CD4-positive, CD25-positive, alpha-beta regulatory T cell (primary cell): Measurements from ENCODE around the gene PIGS. TPM values are rescaled to one million over a fixed set of nuclear protein-coding genes. Genes with fewer than 3 reads are reported as not detected.

Source experiments
- ATAC-seq, 2 donors: fragments of 150-1000 bp; cut with Tn5 transposase; one replicate each; pipeline ENCODE4 v1.10.0; 2021; ENCODE audit warnings: low read depth in 2 of 2, moderate number of reproducible peaks in 2 of 2, moderate library complexity in 1 of 2
- DNase-seq, 3 donors: peaks; one replicate each; pipeline versions ENCODE4 v3.0.0 to v3.0.0-alpha.2; 2012 to 2022; ENCODE audit warnings: mixed read lengths in 1 of 3
- H3K27ac ChIP-seq: one replicate; pipeline ENCODE4 v1.7.0; 2013; ENCODE audit warnings: mild to moderate bottlenecking, low read length; ENCODE audit not compliant: insufficient read depth, poor library complexity, severe bottlenecking
- H3K27me3 ChIP-seq: one replicate; pipeline ENCODE4 v1.7.0; 2013; ENCODE audit warnings: low read length; ENCODE audit not compliant: control insufficient read depth, insufficient read depth
- H3K36me3 ChIP-seq: one replicate; pipeline ENCODE4 v1.7.0; 2013; ENCODE audit warnings: mild to moderate bottlenecking, low read length, moderate library complexity; ENCODE audit not compliant: control insufficient read depth, insufficient read depth
- H3K4me1 ChIP-seq: 2 replicates; pipeline ENCODE4 v1.7.0; 2013; ENCODE audit warnings: mild to moderate bottlenecking, low read length; ENCODE audit not compliant: insufficient read depth, control insufficient read depth, poor library complexity, severe bottlenecking
- H3K4me3 ChIP-seq: one replicate; pipeline ENCODE4 v1.7.0; 2013; ENCODE audit warnings: low read depth, mild to moderate bottlenecking, low read length, moderate library complexity
- H3K9me3 ChIP-seq, 2 experiments: 1 replicate in 1 of 2; 2 replicates in 1 of 2; pipeline ENCODE4 v1.7.0; 2013; ENCODE audit warnings: low read length in 2 of 2, mild to moderate bottlenecking in 1 of 2, moderate library complexity in 1 of 2; ENCODE audit not compliant: control insufficient read depth in 2 of 2
- H3K27ac Mint-ChIP-seq, 3 donors: one replicate each; pipeline ENCODE4 v1.8.0; 2020 to 2022; ENCODE audit warnings: mild to moderate bottlenecking in 3 of 3, mixed read lengths in 3 of 3, moderate library complexity in 2 of 3
- H3K27me3 Mint-ChIP-seq: one replicate; pipeline ENCODE4 v1.8.0; 2022; ENCODE audit warnings: mild to moderate bottlenecking, mixed read lengths
- H3K36me3 Mint-ChIP-seq: one replicate; pipeline ENCODE4 v1.8.0; 2020; ENCODE audit warnings: mixed read lengths
- H3K4me1 Mint-ChIP-seq, 4 donors: one replicate each; pipeline ENCODE4 v1.8.0; 2020 to 2022; ENCODE audit warnings: mixed read lengths in 4 of 4, mild to moderate bottlenecking in 1 of 4
- H3K4me3 Mint-ChIP-seq, 4 donors: one replicate each; pipeline ENCODE4 v1.8.0; 2020 to 2022; ENCODE audit warnings: mild to moderate bottlenecking in 4 of 4, mixed read lengths in 4 of 4, moderate library complexity in 3 of 4
- H3K9me3 Mint-ChIP-seq, 7 donors: one replicate each; pipeline ENCODE4 v1.8.0; 2020 to 2022; ENCODE audit warnings: mixed read lengths in 7 of 7, mild to moderate bottlenecking in 3 of 7, moderate library complexity in 2 of 7
- polyA plus RNA-seq, 4 donors: library from polyadenylated mRNA; unstranded; fragments of 300-500 nt; fragmentation: Illumina TruSeq; gene quantifications; one replicate each; pipeline ENCODE4 v1.2.3, GENCODE V29; 2021
- total RNA-seq: library from RNA; stranded (reverse); gene quantifications from one replicate; pipeline ENCODE4 v1.2.3, GENCODE V29; 2022

The PIGS gene
- total RNA-seq (59.7 TPM), polyA plus RNA-seq (10 to 100 TPM; 53.3 to 82.6 (median 67.1) TPM)

DNA sequence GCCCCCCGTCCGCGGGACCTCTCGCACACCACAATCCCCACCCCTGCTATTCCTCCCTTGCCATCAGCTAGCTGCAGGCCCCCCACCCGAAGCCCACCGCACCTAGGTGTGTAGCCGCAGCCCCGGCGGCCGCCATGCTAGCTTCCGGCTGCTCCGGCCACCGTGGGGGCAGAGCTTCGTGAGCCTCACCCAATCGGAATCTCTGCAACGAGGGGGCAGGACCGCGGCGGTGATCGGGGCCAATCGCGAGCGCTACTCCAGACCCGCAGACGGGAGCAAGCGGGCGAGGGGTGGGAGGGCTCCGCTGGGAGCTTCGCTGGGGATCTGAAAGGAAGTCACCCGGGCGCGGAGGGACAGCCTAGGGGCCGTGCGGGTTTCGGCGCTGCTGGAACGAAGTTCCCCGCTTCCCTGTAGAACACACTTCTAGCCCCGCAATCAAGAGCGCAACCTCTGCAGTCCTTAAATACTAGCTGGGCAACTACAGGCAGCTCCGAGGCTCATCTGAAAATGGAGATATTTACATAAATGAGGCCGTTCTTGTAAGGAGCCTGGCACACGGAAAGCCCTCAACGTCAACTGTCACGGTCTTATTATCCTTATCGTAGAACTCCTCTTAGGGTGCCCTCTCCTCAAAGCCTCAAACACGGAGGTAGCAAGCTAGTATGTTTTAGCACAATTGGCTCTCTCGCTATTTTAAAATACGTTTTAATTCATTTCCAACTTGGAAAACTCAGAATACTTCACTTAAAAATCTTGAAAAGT, at the start of gene PIGS:
PIGS (minus strand) TSS at position 164 of the 762 bp plus-strand sequence; CDS start at position 136, 28 bp downstream.
- Mint-ChIP-seq H3K27me3 (no peaks in the 10 kb centered on the region), H3K27ac (peak within 1 kb of the TSS; percentile 95 to 97 (median 95))
- H3K4me3 ChIP-seq, result peak within 1 kb of the TSS; percentile 96

DNA sequence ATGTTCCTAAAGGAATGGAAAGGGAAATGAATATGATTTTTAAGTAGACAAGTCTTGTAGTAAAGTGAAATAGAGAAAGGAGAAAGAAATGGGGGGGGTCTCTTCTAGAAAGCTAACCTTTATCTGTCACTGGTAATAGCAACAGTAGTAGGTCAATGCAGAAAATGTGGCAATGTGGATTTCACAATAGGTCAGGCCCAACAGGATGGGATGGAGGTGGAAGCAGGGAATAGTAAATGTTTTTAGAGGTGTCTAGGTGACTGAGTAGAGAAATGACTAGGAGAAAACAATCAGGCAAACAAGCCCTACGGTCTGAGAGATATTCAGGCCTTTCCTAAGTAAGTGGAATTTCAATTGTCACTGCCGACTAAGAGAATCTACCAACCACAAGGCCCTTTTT, 48.7 kb upstream of the PIGS start:
- H3K4me1 Mint-ChIP-seq, result no peaks in the 10 kb centered on the region
- H3K36me3 ChIP-seq, result peaks cover 98% of the 10 kb centered on the region

More for the DNA sequence above, at the start of gene PIGS:
- Histone ChIP-seq H3K27me3 (no peaks in the 10 kb centered on the region), H3K4me1 (peaks cover 46% of the 10 kb centered on the region), H3K27ac (peak within 1 kb of the TSS; percentile 84), H3K36me3 (peaks cover 7% of the 10 kb centered on the region), H3K9me3 (no peaks in the 10 kb centered on the region)
- peaks cover 0 to 1% (median 0%) of the 10 kb centered on the region in 7 donors for H3K9me3 Mint-ChIP-seq
- DNase-seq, result peak; percentile 86 to 94 (median 88)
- peaks cover 20 to 85% (median 56%) of the 10 kb centered on the region in 4 donors for H3K4me1 Mint-ChIP-seq
- peak; percentile 98 for ATAC-seq
- H3K36me3 Mint-ChIP-seq, result peaks cover 12% of the 10 kb centered on the region
- H3K4me3 Mint-ChIP-seq, result peak within 1 kb of the TSS; percentile 92 to 99 (median 98)

DNA sequence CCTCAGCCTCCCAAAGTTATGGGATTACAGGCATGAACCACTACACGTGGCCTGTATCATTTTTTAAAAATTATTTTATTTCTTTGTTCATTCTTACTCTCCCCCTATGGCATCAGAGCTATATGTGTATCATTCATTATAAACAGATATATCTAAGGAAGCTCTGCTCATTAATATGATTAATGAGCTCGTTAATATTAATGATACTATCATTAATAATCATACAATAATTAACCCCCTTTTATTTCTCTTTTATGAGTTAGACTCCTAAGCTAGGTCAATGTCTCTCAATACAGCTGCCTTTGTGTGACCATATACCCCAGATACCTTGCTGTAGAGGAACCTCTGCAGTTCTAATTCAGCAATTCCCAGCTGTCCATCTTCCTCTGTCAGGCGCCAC, 47.1 kb upstream of the PIGS start:
- no peaks in the 10 kb centered on the region for H3K9me3 ChIP-seq
- no peak overlapping the region for H3K4me3 ChIP-seq
- DNase-seq, result no peak
- H3K4me1 ChIP-seq, result no peaks in the 10 kb centered on the region
- Mint-ChIP-seq H3K27me3 (no peaks in the 10 kb centered on the region), H3K4me3 (no peak overlapping the region), H3K4me1 (peaks cover 0 to 4% (median 2%) of the 10 kb centered on the region in 4 donors), H3K27ac (no peak overlapping the region), H3K9me3 (peaks cover 0 to 2% (median 0%) of the 10 kb centered on the region in 7 donors), H3K36me3 (peaks cover 67% of the 10 kb centered on the region)
- H3K27me3 ChIP-seq, result no peaks in the 10 kb centered on the region
- no peak overlapping the region for H3K27ac ChIP-seq
- ATAC-seq, result no peak
- H3K36me3 ChIP-seq, result peaks cover 93% of the 10 kb centered on the region

More for the DNA sequence above, 48.7 kb upstream of the PIGS start:
- Histone ChIP-seq H3K4me1 (no peaks in the 10 kb centered on the region), H3K4me3 (no peak overlapping the region), H3K27ac (no peak overlapping the region), H3K9me3 (no peaks in the 10 kb centered on the region), H3K27me3 (no peaks in the 10 kb centered on the region)
- H3K27ac Mint-ChIP-seq, result no peak overlapping the region
- H3K27me3 Mint-ChIP-seq, result no peaks in the 10 kb centered on the region
- ATAC-seq (no peak), DNase-seq (no peak)
- no peak overlapping the region for H3K4me3 Mint-ChIP-seq
- peaks cover 76% of the 10 kb centered on the region for H3K36me3 Mint-ChIP-seq
- no peaks in the 10 kb centered on the region for H3K9me3 Mint-ChIP-seq

DNA sequence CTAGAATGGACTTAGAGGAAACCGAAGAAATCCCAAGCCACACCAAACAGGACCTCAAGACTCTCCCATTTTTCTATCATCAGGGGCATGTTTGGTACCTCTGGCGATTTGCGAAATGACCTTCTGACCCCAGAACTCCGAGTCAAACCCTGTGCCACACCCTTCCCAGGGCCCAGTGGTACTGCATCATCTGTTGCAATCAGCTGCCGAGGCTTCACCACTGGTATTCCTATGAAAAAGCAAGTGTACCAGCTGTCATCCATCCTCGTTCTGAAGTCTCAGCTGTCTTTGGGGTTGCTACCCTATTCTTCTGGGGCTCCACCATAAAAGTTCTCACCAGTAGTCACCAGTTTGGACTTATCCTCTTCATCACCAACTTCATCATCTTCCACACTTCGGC, 45.0 kb upstream of the PIGS start:
- peak overlapping the region in 1 of 3 donors; percentile 17 for H3K27ac Mint-ChIP-seq
- Histone ChIP-seq H3K27ac (no peak overlapping the region), H3K4me1 (no peaks in the 10 kb centered on the region), H3K36me3 (peaks cover 72% of the 10 kb centered on the region), H3K27me3 (no peaks in the 10 kb centered on the region), H3K9me3 (no peaks in the 10 kb centered on the region), H3K4me3 (no peak overlapping the region)
- H3K27me3 Mint-ChIP-seq, result no peaks in the 10 kb centered on the region
- peaks cover 0 to 2% (median 0%) of the 10 kb centered on the region in 7 donors for H3K9me3 Mint-ChIP-seq
- DNase-seq, result no peak
- peaks cover 50% of the 10 kb centered on the region for H3K36me3 Mint-ChIP-seq
- no peak for ATAC-seq
- H3K4me1 Mint-ChIP-seq, result peaks cover 0 to 16% (median 5%) of the 10 kb centered on the region in 4 donors
- no peak overlapping the region for H3K4me3 Mint-ChIP-seq

DNA sequence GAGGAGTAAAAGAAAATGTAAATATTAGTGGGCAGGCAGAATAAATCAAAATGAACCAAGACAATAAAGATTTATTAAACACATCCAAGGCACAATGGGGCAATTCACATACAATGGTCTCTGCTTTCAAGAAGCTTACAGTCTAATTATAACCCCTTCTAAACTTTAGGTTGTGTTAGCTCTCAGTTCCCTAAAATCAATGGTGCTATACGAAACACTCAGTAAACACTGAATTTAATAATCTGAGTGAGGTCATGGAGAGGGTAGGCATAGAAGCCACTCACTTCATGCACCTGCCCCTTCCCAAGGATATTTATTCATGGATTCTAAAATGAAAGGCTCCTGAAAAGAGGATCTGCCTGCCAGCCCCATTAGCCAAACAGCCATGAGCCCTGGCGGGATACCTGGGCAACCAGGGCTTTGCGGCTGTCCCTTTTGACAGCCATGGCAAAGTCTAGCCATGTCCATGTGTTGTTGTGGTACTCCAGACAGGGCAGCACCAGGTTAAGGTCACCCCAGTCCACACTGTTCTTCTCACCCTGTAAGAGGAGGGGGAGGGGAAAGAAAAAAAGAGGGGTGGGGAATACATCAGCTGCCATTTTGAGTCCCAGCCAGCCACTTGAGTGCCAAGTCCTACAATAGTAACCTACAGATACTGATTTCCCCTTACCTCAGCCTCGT, 44.1 kb upstream of the PIGS start:
- ATAC-seq (no peak), DNase-seq (no peak)
- no peak overlapping the region for H3K4me3 Mint-ChIP-seq
- peaks cover 0 to 2% (median 0%) of the 10 kb centered on the region in 7 donors for H3K9me3 Mint-ChIP-seq
- Histone ChIP-seq H3K27ac (no peak overlapping the region), H3K36me3 (peaks cover 63% of the 10 kb centered on the region), H3K27me3 (no peaks in the 10 kb centered on the region), H3K4me3 (no peak overlapping the region), H3K9me3 (no peaks in the 10 kb centered on the region), H3K4me1 (no peaks in the 10 kb centered on the region)
- peaks cover 46% of the 10 kb centered on the region for H3K36me3 Mint-ChIP-seq
- H3K27ac Mint-ChIP-seq, result peak overlapping the region in 1 of 3 donors; percentile 49
- H3K27me3 Mint-ChIP-seq, result no peaks in the 10 kb centered on the region
- H3K4me1 Mint-ChIP-seq, result peaks cover 0 to 16% (median 5%) of the 10 kb centered on the region in 4 donors

DNA sequence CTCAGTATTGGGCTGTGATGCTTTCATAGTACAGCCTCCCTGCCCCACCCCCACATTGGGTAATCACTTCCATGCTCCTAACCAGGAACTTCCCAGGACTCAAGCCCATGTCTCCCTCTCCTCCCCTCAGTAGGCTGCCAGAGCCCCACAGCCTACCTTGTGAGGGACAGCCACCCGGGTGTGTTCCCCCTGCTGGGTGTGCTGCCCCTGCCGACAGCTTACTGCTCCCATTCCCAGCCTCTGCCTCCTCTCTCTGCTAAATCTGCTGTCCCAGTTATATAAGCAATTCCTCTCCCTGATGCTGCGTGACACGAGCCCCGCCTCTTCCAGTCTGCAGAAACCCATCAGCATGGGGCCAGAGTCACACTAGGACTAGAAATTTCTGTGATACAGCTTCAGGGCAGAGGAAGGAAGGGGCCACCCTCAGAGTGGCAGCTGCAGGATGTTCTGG, 42.6 kb upstream of the PIGS start, which contains the start of gene RSKR:
RSKR (minus strand) TSS at position 255 of the 451 bp plus-strand sequence; CDS start at position 231, 24 bp downstream.
- ATAC-seq (no peak), DNase-seq (no peak)
- Histone ChIP-seq H3K27ac (no peak within 1 kb of the TSS), H3K9me3 (no peaks in the 10 kb centered on the region), H3K4me3 (no peak within 1 kb of the TSS), H3K4me1 (no peaks in the 10 kb centered on the region), H3K27me3 (no peaks in the 10 kb centered on the region), H3K36me3 (peaks cover 49% of the 10 kb centered on the region)
- peaks cover 40% of the 10 kb centered on the region for H3K36me3 Mint-ChIP-seq
- H3K4me3 Mint-ChIP-seq, result no peak within 1 kb of the TSS
- no peaks in the 10 kb centered on the region for H3K27me3 Mint-ChIP-seq
- H3K9me3 Mint-ChIP-seq, result peaks cover 0 to 2% (median 0%) of the 10 kb centered on the region in 7 donors
- H3K4me1 Mint-ChIP-seq, result peaks cover 0 to 16% (median 7%) of the 10 kb centered on the region in 4 donors
- peak within 1 kb of the TSS in 2 of 3 donors; percentile 38 to 49 for H3K27ac Mint-ChIP-seq

DNA sequence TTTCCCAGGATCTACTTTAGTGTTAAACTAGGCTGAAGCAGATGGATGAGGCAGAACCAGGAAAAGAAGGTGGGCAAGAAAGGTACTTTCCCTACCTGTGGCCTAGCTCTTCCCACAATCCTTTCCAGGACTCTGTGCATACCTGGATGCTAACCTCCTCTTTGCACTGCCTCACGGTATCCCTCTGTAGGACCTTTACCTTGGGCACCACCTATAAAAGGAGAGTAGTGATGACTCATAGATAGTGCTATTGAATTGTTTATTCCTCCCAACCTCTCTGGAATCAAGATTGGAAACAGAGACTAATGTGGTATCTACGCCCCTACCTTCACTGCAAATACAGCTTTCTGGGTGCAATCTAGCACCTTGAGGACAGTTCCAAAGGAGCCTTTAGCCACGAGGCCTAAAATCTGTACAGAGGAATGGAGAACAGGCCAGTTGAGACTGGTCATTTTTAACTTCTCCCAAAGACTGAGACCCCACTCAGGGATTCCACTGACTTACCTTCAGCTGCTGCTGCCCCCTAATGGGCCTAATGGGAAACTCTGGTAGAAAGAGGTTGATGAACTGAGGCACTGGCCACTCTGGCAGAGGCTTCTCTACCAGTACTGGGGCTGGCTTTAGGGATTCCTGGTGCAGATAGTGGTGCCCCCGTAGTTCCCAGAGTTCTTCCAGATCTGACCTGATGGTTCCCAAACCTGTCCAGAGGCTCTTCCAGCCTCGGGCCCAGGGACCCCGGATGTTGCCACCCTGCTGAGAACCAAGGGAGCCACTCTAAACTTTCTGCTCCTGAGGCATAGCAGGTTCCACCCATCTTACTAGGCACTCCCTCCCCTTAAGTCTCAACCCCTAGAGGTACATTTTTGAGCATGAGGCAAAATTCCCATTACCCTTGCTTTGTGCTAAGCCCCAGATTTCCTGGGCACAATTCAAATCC, 41.9 kb upstream of the PIGS start:
- peaks cover 44% of the 10 kb centered on the region for H3K36me3 ChIP-seq
- Mint-ChIP-seq H3K36me3 (peaks cover 35% of the 10 kb centered on the region), H3K27ac (peak overlapping the region in 2 of 3 donors; percentile 26 to 38), H3K27me3 (no peaks in the 10 kb centered on the region), H3K4me1 (peaks cover 0 to 16% (median 7%) of the 10 kb centered on the region in 4 donors), H3K9me3 (peaks cover 0 to 2% (median 0%) of the 10 kb centered on the region in 7 donors), H3K4me3 (no peak overlapping the region)
- H3K27ac ChIP-seq, result no peak overlapping the region
- no peak overlapping the region for H3K4me3 ChIP-seq
- ATAC-seq (peak; percentile 40 to 65), DNase-seq (peak; percentile 18 to 43 (median 43))
- H3K9me3 ChIP-seq, result no peaks in the 10 kb centered on the region
- no peaks in the 10 kb centered on the region for H3K4me1 ChIP-seq
- H3K27me3 ChIP-seq, result no peaks in the 10 kb centered on the region
